ENCODE data around the gene CDK3. TPM values are rescaled to one million over a fixed set of nuclear protein-coding genes. Genes with fewer than 3 reads are reported as not detected.
"Not testable (repeated sequence)": the region's sequence is repeated elsewhere in the genome, so short reads cannot be mapped to it uniquely, and the experiment has no call there.

Gene CDK3
- total RNA-seq, 6 experiments from 2014 or later: 1.9 to 2.9 (median 2.1) TPM

GRCh38 chr17:75970011-75970523 lies 30.6 kb upstream of the CDK3 start:
- Mint-ChIP-seq H3K4me3 (no peak overlapping the region), H3K9me3 (no peaks in the 10 kb centered on the region), H3K4me1 (ENCODE audit: low read depth) (peaks cover 14% of the 10 kb centered on the region), H3K27ac (peak overlapping the region; percentile 51), H3K27me3 (ENCODE audit: insufficient read depth) (peaks cover 2% of the 10 kb centered on the region), H3K36me3 (ENCODE audit: low read depth) (peaks cover 18% of the 10 kb centered on the region)
- TF ChIP-seq CTCF (IDR thresholded peaks at IDR 0.05): no peak
- peak; percentile 32 for DNase-seq

- Mint-ChIP-seq H3K4me1 (ENCODE audit: low read depth) (peaks cover 17% of the 10 kb centered on the region), H3K4me3 (no peak overlapping the region), H3K27me3 (ENCODE audit: insufficient read depth) (peaks cover 2% of the 10 kb centered on the region), H3K27ac (peak overlapping the region; percentile 51), H3K9me3 (no peaks in the 10 kb centered on the region), H3K36me3 (ENCODE audit: low read depth) (peaks cover 20% of the 10 kb centered on the region)
- TF ChIP-seq CTCF (IDR thresholded peaks at IDR 0.05): no peak
- no peak for DNase-seq
Observed at GRCh38 chr17:75970626-75971025, 30.0 kb upstream of the CDK3 start.

DNA sequence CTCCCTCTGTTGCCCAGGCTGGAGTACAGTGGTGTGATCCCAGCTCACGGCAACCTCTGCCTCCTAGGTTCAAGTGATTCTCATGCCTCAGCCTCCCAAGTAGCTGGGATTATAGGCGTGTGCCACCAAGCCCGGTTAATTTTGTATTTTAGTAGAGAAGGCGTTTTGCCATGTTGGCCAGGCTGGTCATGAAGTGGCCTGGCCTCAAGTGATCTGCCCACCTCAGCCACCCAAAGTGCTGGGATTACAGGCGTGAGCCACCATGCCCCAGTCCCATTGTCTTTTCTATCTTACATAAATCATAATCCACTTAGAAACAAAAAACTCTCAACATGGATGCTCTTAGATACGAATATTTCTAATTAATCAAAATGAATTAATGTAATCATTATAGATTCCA lies 25.5 kb upstream of the CDK3 start:
- not testable (repeated sequence) for DNase-seq; H3K27ac Mint-ChIP-seq; H3K4me3 Mint-ChIP-seq; H3K9me3 Mint-ChIP-seq; H3K27me3 Mint-ChIP-seq (ENCODE audit: insufficient read depth)
- Mint-ChIP-seq H3K4me1 (ENCODE audit: low read depth) (peaks cover 33% of the 10 kb centered on the region), H3K36me3 (ENCODE audit: low read depth) (peaks cover 34% of the 10 kb centered on the region)

- Mint-ChIP-seq H3K36me3 (ENCODE audit: low read depth) (peaks cover 29% of the 10 kb centered on the region), H3K4me1 (ENCODE audit: low read depth) (peaks cover 32% of the 10 kb centered on the region), H3K9me3 (no peaks in the 10 kb centered on the region), H3K27ac (peak overlapping the region; percentile 1; the same call in 1 of the 2 replicates), H3K4me3 (peak overlapping the region; percentile 61), H3K27me3 (ENCODE audit: insufficient read depth) (peaks cover 4% of the 10 kb centered on the region)
- no peak for DNase-seq
- TF ChIP-seq CTCF (IDR thresholded peaks at IDR 0.05): no peak
Observed at GRCh38 chr17:75975757-75976174, 24.9 kb upstream of the CDK3 start.

GRCh38 chr17:75976175-75976848 lies 24.3 kb upstream of the CDK3 start:
- Mint-ChIP-seq H3K36me3 (ENCODE audit: low read depth) (peaks cover 28% of the 10 kb centered on the region), H3K9me3 (no peaks in the 10 kb centered on the region), H3K4me1 (ENCODE audit: low read depth) (peaks cover 37% of the 10 kb centered on the region), H3K27me3 (ENCODE audit: insufficient read depth) (peaks cover 4% of the 10 kb centered on the region), H3K27ac (peak overlapping the region; percentile 1; the same call in 1 of the 2 replicates), H3K4me3 (peak overlapping the region; percentile 61)
- no peak for DNase-seq
- TF ChIP-seq CTCF (IDR thresholded peaks at IDR 0.05): no peak

DNA sequence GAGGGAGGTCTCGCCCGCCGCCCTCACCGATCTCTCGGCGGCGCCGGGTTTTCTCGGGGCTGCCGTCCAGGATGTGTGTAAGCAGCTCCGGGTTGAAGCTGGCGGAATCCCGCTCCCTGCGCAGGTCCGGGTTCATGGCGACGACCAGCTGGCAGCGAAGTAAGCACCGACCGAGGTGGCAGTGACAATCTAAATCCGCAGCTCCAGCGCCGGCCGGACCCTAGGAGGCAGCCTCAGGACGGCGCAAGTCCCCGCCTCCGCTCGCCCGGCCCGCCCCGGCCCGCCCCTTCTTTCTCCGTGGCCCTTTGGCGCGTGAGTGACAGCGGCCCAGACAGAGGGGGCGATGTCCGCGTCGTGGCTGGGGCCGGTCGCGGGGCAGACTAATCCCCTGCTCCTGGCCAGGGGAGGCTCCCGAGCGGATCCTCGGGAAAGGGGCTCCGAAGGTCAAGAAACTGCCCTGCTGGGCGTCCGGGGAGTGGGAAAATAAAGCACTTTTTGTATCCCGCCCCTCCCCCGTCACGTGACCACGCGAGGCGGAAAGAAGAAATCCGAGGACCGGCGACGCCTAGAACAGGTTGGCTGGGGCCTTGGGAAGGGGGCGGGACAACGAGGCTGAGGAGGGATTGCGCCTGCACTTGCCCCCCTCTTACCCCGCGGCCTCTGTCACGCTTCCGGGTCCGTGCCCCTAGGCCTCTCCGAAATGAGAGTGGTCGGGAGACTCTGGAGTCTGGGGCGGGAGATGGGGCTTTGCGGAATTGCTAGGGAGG lies 21.5 kb upstream of the CDK3 start, which contains the start of the genes ACOX1 and TEN1:
Gene ACOX1, minus strand, starts transcription at position 229 of the 767 bp plus-strand sequence. Its CDS starts 93 bp downstream, at position 136.
Gene TEN1, plus strand, starts transcription at position 303 of the 767 bp plus-strand sequence. CDS start 6,953 bp downstream, outside the sequence.
- Mint-ChIP-seq H3K27me3 (ENCODE audit: insufficient read depth) (peaks cover 4% of the 10 kb centered on the region), H3K4me3 (peak within 1 kb of the TSS; percentile 97), H3K27ac (peak within 1 kb of the TSS; percentile 99), H3K9me3 (no peaks in the 10 kb centered on the region), H3K36me3 (ENCODE audit: low read depth) (peaks cover 22% of the 10 kb centered on the region), H3K4me1 (ENCODE audit: low read depth) (peaks cover 59% of the 10 kb centered on the region)
- peak; percentile 92 for DNase-seq
- TF ChIP-seq CTCF (IDR thresholded peaks at IDR 0.05): peak; percentile 69
